ENCODE results near the gene SEMA6C. TPM values are rescaled to one million over a fixed set of nuclear protein-coding genes. Genes with fewer than 3 reads are reported as not detected.
A peak's percentile ranks its signal among the peaks of the same experiment; 100 is the strongest.

SEMA6C gene
- total and polyA plus RNA-seq, 4 donors, result 6.3 to 9.8 (median 6.5) TPM

DNA sequence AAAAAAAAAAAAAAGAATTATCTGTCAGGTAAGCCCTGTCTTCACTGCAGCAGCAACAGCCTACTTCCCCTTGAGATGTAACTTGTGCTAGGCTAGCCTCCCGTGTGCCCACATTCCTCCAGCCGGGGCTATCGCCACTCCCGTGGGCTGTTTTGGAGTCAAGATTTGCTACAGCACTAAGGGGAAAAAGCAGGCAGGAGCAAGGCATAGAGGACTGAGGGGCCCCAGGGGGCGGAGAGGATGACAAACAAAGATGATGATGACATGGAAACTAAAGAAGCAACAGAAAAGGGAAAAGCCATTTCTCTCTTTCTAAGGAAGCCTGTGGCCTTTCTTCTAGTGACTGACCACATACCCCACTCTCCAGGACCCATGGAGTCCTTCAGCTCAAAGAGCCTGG, 11.9 kb upstream of the SEMA6C start:
- ATAC-seq (ENCODE audit: insufficient read depth, low FRiP score) (no peak), DNase-seq (no peak)
- H3K4me3 ChIP-seq, result no peak overlapping the region
- peaks cover 10 to 32% (median 24%) of the 10 kb centered on the region in 4 donors for H3K36me3 ChIP-seq (ENCODE audit: control insufficient read depth in 4 of 4, insufficient read depth in 4 of 4, low read length in 4 of 4)
- no peaks in the 10 kb centered on the region for H3K9me3 ChIP-seq (ENCODE audit: control insufficient read depth in 4 of 4, insufficient read depth in 3 of 4, low read length in 3 of 4)
- H3K4me1 ChIP-seq (ENCODE audit: control insufficient read depth in 5 of 5, insufficient read depth in 5 of 5, low read length in 5 of 5), result peaks cover 0 to 2% (median 0%) of the 10 kb centered on the region in 5 donors
- no peaks in the 10 kb centered on the region for H3K27me3 ChIP-seq (ENCODE audit: control insufficient read depth in 3 of 3, insufficient read depth in 3 of 3, low read length in 2 of 3)
- peak overlapping the region in 1 of 2 donors; percentile 17 for H3K27ac ChIP-seq (ENCODE audit: low read depth in 1 of 2, low read length in 1 of 2)
- TF ChIP-seq, protein P1, sequence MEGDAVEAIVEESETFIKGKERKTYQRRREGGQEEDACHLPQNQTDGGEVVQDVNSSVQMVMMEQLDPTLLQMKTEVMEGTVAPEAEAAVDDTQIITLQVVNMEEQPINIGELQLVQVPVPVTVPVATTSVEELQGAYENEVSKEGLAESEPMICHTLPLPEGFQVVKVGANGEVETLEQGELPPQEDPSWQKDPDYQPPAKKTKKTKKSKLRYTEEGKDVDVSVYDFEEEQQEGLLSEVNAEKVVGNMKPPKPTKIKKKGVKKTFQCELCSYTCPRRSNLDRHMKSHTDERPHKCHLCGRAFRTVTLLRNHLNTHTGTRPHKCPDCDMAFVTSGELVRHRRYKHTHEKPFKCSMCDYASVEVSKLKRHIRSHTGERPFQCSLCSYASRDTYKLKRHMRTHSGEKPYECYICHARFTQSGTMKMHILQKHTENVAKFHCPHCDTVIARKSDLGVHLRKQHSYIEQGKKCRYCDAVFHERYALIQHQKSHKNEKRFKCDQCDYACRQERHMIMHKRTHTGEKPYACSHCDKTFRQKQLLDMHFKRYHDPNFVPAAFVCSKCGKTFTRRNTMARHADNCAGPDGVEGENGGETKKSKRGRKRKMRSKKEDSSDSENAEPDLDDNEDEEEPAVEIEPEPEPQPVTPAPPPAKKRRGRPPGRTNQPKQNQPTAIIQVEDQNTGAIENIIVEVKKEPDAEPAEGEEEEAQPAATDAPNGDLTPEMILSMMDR (IDR thresholded peaks at IDR 0.05; ENCODE audit: control extremely low read depth, extremely low read depth), result no peak
- 18 to 67% methylated on average over 5 of the region's 5 CpGs for WGBS, 2 donors
- H3K9ac ChIP-seq (ENCODE audit: insufficient read depth in 1 of 2, low read length in 2 of 2), result no peak overlapping the region

DNA sequence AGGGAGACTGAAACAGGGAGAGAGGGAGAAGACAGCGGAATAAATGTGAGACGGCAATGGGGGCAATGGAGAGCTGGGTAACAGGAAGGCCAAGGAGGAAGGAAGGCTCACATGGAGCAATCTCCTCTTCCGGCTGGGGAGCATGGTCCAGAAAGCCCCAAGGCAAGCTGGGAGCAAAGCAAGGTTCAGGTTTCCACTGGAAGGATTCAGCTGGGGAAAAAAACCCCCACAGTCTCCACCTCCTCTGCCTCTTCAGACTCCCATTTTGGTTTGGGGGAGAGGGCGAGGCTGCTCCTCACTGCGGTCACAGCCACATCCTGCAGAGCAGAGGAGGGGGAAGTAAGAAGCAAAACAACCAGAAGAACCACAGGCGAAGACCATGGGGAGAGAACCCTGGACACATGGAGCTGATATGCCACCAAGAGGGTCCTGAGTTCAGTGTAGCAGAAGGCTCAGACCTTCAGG, 10.7 kb upstream of the SEMA6C start:
- DNase-seq, result no peak
- H3K27me3 ChIP-seq (ENCODE audit: control insufficient read depth in 3 of 3, insufficient read depth in 3 of 3, low read length in 2 of 3), result no peaks in the 10 kb centered on the region
- no peaks in the 10 kb centered on the region for H3K9me3 ChIP-seq (ENCODE audit: control insufficient read depth in 4 of 4, insufficient read depth in 3 of 4, low read length in 3 of 4)
- ATAC-seq (ENCODE audit: insufficient read depth, low FRiP score), result peak; percentile 28
- H3K36me3 ChIP-seq (ENCODE audit: control insufficient read depth in 4 of 4, insufficient read depth in 4 of 4, low read length in 4 of 4), result peaks cover 10 to 32% (median 23%) of the 10 kb centered on the region in 4 donors
- no peak overlapping the region for H3K9ac ChIP-seq (ENCODE audit: insufficient read depth in 1 of 2, low read length in 2 of 2)
- WGBS, 2 donors, result 32 to 61% methylated on average over 6 of the region's 6 CpGs
- TF ChIP-seq, protein P1 (IDR thresholded peaks at IDR 0.05; ENCODE audit: control extremely low read depth, extremely low read depth), result no peak
- peak overlapping the region in 1 of 2 donors; percentile 60 for H3K27ac ChIP-seq (ENCODE audit: low read depth in 1 of 2, low read length in 1 of 2)
- H3K4me3 ChIP-seq, result peak overlapping the region; percentile 13
- peaks cover 0 to 2% (median 0%) of the 10 kb centered on the region in 5 donors for H3K4me1 ChIP-seq (ENCODE audit: control insufficient read depth in 5 of 5, insufficient read depth in 5 of 5, low read length in 5 of 5)

DNA sequence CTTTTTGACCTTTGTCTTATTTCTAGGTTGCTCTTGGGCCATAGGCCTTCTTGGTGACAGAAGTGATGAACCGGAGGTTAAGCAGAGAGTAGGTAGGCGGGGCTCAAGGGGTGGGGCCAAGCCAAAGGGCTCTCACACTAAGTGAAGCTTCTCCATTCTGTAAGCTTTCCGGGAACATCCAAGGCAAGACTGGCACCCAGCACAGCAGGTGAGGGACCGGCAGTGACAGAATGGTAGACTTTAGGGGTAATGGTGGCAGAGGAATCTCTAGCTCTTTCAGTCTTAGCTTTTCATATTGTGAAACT, 10.0 kb upstream of the SEMA6C start, which contains the start of gene TNFAIP8L2:
Gene TNFAIP8L2 (plus strand): TSS at position 135 of the 305 bp plus-strand sequence. CDS start 2,049 bp downstream, outside the sequence.
- peaks cover 10 to 26% (median 20%) of the 10 kb centered on the region in 4 donors for H3K36me3 ChIP-seq (ENCODE audit: control insufficient read depth in 4 of 4, insufficient read depth in 4 of 4, low read length in 4 of 4)
- H3K9me3 ChIP-seq (ENCODE audit: control insufficient read depth in 4 of 4, insufficient read depth in 3 of 4, low read length in 3 of 4), result no peaks in the 10 kb centered on the region
- peak within 1 kb of the TSS; percentile 13 for H3K4me3 ChIP-seq
- no peak for DNase-seq
- 25 to 55% methylated on average over 4 of the region's 4 CpGs for WGBS, 2 donors
- peak within 1 kb of the TSS in 1 of 2 donors; percentile 60 for H3K27ac ChIP-seq (ENCODE audit: low read depth in 1 of 2, low read length in 1 of 2)
- TF ChIP-seq, protein P1 (IDR thresholded peaks at IDR 0.05; ENCODE audit: control extremely low read depth, extremely low read depth), result no peak
- no peak within 1 kb of the TSS for H3K9ac ChIP-seq (ENCODE audit: insufficient read depth in 1 of 2, low read length in 2 of 2)
- H3K27me3 ChIP-seq (ENCODE audit: control insufficient read depth in 3 of 3, insufficient read depth in 3 of 3, low read length in 2 of 3), result no peaks in the 10 kb centered on the region
- peaks cover 0 to 2% (median 0%) of the 10 kb centered on the region in 5 donors for H3K4me1 ChIP-seq (ENCODE audit: control insufficient read depth in 5 of 5, insufficient read depth in 5 of 5, low read length in 5 of 5)
- ATAC-seq (ENCODE audit: insufficient read depth, low FRiP score), result peak; percentile 82

DNA sequence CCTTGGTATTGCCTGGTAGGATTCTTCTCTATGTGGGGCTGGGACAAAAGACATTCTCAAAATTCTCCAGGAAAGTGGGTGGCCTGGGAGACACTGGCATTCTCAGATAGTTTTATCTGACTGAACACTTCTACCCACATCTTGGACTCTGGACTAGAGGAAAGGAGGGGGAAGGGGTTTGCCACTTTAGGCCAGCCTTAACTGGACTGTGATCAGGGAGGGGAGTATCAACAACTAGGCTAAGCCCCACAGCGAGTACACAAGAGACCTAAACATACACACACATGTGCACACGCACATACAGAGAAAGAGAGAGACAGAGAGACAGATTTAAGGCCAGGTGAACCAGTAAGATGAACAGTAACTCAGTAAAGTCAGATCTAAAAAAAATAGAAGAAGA, 1.2 kb upstream of the SEMA6C start:
- TF ChIP-seq, protein P1 (IDR thresholded peaks at IDR 0.05; ENCODE audit: control extremely low read depth, extremely low read depth), result no peak
- Histone ChIP-seq H3K4me1 (ENCODE audit: control insufficient read depth in 5 of 5, insufficient read depth in 5 of 5, low read length in 5 of 5) (peaks cover 7 to 32% (median 12%) of the 10 kb centered on the region in 5 donors), H3K9ac (ENCODE audit: insufficient read depth in 1 of 2, low read length in 2 of 2) (no peak overlapping the region), H3K4me3 (no peak overlapping the region), H3K9me3 (ENCODE audit: control insufficient read depth in 4 of 4, insufficient read depth in 3 of 4, low read length in 3 of 4) (no peaks in the 10 kb centered on the region), H3K36me3 (ENCODE audit: control insufficient read depth in 4 of 4, insufficient read depth in 4 of 4, low read length in 4 of 4) (peaks cover 0 to 2% (median under 1%) of the 10 kb centered on the region in 4 donors), H3K27me3 (ENCODE audit: control insufficient read depth in 3 of 3, insufficient read depth in 3 of 3, low read length in 2 of 3) (no peaks in the 10 kb centered on the region), H3K27ac (ENCODE audit: low read depth in 1 of 2, low read length in 1 of 2) (peak overlapping the region; percentile 71 to 72)
- no peak for ATAC-seq (ENCODE audit: insufficient read depth, low FRiP score)
- 96 to 100% methylated on average over 2 of the region's 2 CpGs for WGBS, 2 donors
- no peak for DNase-seq
